Hepatic stellate cell (primary cell): ENCODE measurements around the gene LDLRAD4.
"Not testable (repeated sequence)": the region's sequence is repeated elsewhere in the genome, so short reads cannot be mapped to it uniquely, and the experiment has no call there.

Experiments
- DNase-seq: peaks from one replicate; pipeline ENCODE4 v3.0.0; 2011; ENCODE audit warnings: low spot score

LDLRAD4 gene

GRCh38 chr18:13638719-13639595 is 420.4 kb downstream of the LDLRAD4 start:
- no peak for DNase-seq

DNA sequence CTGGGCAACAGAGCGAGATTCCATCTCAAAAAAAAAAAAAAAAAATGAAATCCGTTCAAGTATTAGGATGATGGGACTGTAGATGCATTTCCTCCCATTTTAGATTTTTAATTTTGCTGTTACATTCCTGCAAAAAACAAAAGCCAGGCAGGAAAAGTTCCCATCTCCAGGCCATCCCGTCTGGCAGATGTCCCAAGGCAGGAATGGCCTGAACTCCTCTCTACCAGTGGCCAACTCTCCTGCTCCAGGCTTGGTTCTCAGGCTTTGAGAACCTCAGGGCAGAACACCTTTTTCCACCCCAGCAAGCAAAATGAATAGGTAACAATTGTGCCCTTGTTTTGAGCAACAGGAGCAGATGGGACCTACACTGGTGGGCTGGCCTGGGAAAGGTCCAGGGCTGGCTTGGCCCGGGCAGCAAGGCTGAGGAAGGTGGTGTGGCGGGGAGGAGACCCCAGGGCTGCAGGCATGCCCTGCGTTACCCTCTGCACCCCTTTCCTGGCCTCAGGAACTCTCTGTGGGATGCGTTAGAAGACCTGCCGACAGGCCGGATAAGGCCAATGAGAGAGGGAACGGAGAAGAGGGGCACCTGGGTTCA is 421.8 kb downstream of the LDLRAD4 start:
- DNase-seq, result no peak

DNA sequence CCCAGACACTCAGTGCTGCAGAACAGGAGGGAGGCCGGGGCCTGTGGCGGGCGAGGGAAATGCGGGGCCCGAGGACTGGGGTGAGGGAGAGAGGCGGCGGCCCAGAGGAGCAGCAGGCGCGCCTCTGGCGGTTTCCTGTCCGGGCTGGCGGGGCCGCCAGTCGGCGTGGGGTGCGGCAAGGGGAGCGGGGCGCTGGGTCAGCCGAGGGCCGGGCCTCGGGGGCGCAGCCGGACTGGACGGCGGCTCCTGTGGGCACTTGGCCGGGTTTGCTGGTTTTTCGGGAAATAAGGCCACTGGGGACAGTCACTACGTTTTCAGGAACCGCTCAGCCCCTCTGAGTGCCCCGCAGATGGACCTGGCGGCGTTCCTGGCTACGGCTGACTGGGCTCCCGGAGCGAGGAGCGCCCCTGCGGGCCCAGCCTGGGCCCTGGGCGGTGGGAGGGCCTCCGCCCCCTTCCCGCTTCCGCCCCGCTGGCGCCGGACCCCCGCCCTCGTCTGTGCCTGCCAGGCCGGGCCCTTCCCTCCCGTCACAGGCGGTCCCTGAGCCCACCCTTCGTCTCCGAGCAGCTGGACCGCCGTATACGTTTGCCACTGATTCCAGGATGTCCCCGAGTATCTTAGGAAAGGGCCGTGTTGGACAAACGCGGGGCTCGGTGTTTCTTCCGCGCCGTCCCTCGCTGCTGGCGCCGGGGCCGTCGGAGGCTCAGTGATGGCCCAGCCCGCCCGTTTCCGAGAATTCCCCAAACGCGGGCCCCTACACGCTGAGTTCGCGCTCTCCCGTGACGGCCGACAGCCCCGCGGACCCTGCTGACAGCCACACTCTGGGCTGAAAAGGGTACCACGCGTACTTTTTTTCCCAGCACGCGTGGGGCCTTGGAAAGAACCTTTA is 423.2 kb downstream of the LDLRAD4 start:
- DNase-seq, result no peak

GRCh38 chr18:13642440-13642827 is 423.9 kb downstream of the LDLRAD4 start:
- DNase-seq, result no peak

DNA sequence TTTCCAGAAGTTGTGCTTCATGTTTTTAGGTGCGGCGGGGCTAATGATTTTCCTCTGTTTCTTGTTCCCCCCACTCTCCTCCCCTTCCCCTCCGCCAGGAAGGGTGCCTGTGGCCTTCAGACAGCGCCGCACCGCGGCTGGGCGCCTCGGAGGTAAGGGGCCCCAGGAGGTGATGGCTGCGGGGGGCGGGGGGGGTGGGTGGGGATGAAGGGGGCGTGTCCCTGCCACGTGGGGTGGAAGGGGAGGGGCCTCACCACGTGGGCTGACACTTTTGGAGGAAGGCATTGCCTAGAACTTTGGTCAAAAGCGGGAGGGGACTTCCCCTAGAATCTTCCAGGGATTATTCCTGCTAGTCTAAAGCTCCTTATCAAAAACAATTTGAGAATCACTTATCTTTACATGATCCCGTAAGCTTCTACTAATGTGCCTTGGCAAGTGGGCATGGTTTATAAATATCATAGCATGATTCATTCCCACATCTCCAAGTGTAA is 424.7 kb downstream of the LDLRAD4 start:
- DNase-seq, result no peak

- DNase-seq, result no peak
Observed at GRCh38 chr18:13645093-13645492, 426.5 kb downstream of the LDLRAD4 start.

DNA sequence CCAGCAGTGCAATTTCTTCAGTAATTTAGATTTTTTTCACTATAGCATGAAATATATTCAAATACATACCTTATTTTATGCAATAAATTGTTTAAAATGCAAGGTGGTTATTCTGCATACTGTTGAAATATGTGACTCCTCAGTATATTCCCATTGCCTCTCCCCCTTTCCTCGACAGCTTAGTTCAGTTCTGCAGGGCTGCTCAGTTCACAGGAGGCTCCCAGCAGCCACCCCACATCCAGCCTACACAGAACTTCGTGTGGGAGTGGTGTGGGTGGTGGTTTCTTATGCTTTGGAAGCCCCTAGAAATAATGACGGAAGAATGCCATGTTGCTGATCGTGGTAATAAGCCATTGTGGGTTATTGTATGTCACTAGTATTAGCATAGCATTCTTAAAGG is 428.1 kb downstream of the LDLRAD4 start:
- no peak for DNase-seq

DNA sequence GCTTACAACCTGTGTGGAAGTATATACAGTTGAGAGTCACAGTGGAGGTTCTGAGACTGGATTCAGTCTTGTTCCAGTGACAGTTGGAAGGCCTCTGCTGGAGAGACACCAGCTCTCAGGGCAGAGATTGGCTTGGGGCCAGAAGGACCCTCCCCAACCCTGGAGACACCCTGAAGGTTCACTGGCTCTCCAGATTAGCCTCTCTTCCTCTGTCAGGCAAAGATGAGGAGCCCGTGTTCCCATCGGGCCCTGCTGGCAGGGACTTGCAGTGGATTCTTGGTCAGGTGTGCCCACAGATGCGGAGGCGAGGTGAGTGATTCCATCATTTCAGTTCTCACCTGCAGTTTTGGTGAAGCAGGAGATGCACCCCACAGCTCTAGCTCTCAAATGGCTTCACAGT is 429.2 kb downstream of the LDLRAD4 start:
- DNase-seq, result no peak

DNA sequence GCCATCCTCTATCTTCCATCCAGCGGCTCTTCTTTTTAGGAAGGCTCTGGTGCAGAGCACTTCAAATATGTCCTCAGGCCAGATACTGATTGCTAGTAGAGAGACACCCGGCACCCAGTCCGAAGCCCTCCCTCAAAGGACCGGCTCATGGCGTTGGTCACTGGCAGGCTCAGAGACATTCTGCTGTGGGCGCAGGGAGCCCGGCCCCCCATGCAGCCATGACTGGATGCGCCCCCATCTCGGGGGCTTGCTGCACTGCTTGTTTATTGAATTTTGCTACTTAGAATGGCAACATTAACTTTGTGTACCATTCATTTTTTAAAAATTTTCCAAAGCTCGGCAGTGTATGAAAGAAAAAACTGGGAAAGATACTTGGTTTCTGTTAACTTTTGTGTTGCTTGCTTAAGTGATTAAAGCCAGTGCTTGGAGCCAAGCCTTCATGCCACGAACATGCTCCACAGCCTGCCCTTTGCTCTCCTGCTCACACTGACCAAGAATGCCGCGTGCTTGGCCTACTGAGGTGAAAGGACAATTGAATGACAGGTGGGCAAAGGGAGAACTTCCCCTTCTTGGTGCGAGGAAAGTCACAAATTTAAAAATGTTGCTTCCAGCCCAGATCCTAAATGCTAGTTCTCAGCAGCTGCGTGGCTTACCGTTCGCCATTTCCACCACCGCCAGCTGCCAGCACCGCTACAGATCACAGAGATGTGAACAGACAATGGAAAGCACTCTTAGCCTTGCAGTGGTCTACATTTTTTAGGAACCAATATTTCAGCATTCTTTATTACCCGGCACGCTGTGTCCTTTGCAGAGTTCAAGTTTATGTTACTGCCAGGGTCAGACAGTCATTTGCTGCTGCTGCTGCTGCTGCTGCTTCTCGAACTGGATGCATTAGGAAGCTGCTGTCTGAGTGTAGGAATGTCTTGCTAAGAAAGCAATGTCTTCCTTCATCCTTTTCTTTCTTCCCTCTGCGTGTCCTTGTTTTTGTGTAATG is 431.1 kb downstream of the LDLRAD4 start:
- no peak for DNase-seq

DNA sequence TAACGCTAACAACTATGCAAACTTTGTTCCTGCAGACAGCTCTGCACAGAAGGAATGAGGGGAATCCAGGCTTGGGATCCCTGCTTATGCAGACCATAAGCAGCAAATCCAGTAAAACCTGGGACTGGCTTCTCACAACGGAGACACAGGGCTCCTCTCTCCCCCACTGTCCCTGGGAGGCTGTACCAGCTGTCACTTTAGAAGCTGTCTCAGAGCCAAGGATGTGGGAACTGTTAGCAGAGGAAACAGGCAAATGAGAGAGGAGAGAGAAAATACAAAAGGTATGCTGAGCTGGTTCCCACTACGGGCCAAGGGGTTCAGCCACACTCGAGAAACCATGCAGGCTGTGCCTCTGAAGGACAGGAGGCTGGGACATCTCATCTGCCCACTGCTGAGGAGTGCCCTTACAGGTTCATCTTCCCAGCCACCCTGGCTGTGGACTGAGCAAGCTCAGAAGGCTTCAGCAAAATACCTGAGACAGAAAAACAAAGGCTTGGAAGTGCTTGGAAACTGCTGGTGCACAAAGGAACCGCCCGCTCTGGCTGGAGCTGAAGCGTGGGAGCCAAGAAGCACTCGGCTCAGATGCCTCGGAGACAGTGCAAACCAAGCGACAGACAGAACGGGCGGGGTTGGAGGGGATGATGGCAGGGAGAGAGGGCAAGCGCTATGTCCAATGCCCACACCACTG is 435.3 kb downstream of the LDLRAD4 start:
- DNase-seq, result no peak

- DNase-seq, result no peak
Observed at GRCh38 chr18:13657974-13658373, 439.4 kb downstream of the LDLRAD4 start.

GRCh38 chr18:13658436-13659204 is 440.1 kb downstream of the LDLRAD4 start:
- no peak for DNase-seq

DNA sequence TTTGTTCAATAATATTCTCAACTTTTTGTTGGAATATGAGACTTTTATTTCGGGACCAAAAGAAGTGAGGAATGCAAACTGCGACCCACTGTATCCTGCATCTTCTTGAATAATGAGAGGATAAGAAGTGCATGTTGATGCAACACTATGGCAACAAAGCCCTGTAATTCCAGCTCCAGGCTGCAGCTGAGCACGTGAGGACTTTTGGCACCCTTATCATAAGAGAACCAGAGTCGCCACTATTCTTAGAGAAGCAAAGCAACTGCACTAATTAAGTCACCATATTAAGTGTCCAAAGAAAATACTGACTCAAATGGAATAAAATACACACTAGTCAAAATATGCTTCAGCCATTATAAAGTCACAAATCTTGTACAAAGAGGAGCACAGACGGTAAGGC is 441.9 kb downstream of the LDLRAD4 start:
- DNase-seq, result no peak

- no peak for DNase-seq
Observed at GRCh38 chr18:13661051-13661778, 442.7 kb downstream of the LDLRAD4 start.

GRCh38 chr18:13661779-13662256 is 443.3 kb downstream of the LDLRAD4 start:
- DNase-seq, result no peak

DNA sequence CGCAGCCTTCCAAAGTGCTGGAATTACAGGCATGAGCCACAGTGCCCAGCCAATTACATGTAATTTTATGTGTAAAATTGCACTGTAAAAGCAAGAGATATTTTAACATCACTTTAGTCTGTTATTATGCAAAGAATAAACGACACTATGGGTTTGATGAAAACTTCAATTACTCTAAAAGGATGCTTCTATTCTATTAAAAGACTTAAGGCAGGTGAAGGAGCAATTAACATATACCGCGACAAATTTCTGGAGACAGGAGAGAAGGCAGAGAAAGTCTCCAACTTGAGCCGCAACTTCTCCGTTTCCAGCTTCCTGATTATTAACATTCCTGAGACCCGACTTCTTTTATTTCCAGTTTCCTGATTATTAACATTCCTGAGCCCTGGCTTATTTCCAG is 454.1 kb downstream of the LDLRAD4 start:
- DNase-seq, result no peak

- no peak for DNase-seq
Observed at GRCh38 chr18:13676471-13676870, 457.9 kb downstream of the LDLRAD4 start.

DNA sequence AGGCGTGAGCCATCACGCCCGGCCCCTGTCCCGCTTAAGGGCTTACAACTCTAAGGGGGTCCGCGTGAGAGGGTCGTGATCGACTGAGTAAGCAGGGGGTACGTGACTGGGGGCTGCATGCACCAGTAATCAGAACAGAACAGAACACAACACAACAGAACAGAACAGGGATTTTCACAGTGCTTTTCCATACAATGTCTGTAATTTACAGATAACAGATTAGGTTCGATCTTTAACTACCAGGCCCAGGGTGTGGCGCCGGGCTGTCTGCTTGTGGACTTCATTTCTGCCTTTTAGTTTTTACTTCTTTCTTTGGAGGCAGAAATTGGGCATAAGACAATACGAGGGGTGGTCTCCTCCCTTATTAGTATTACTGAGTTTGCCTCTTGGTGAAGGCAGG is 458.8 kb downstream of the LDLRAD4 start:
- DNase-seq, result not testable (repeated sequence)

DNA sequence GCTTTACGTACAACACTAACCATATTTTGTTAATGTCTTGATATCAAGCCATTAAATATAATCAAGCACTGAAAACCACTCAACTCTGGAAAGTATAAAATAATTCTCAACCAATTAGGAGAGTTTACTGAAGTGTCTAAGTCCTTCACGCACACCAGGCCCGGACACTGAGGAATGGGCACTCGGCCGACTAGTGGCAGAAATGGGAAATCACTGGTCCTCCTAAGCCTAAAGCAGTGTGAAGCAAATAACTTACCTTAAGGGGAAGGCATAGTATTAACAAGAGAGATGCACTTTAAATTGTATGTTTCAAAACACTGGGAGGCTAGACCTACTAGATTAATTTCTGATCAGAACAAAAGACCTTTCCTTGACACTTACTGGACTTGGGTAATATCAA is 462.1 kb downstream of the LDLRAD4 start:
- no peak for DNase-seq
